LoVo (cell line): ENCODE results near the gene NIPAL1.
"Not testable (repeated sequence)": the region's sequence is repeated elsewhere in the genome, so short reads cannot be mapped to it uniquely, and the experiment has no call there.

Experiments used
- DNase-seq: peaks from one replicate; pipeline ENCODE4 v3.0.0-alpha.2; 2016; ENCODE audit warnings: low spot score

NIPAL1 gene

DNA sequence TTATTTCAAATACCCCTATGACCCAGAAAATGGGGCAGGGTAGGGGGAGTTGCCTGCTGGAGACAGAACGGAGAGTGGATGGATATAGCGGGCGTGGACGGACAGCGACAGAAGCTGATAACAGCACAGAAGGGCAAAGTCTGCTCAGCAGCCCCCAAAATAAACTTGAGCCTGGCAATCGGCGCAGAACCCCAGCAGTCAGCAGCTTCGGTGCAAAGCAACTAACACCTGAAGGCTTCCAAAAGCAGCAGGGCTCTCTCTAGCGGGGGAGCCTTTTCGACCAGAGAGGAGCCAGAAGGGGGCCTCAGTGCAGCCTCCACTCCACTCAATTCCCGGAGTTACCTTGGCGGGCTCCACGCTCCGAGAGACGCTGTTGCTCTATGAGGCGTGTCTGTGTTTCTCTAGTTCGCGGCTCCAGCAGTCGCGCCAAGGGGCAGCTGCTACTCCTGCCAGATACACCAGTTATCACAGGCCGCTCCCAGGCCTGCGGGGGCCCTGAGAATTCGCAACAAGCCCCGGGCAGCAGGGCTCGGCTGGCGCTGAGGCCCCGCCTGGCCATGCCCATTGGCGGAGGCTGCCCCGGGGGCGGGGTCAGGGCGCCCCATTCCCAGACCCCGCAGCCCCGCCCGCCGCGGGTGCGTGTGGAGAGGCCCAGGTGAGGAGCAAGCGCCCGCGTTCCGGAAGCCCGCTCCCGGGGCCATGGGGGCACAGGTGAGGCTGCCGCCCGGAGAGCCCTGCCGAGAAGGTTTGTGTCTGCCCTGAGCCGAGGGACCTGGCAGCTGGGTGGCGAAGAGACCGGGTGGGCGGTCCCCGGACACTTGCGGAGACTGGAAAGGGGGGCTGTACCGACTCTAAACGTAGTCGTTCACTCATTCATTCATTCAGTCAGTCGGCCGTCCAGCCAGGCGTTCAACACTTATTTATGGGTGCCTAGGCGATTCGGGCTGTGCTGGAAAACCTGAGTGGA lies at the start of gene NIPAL1, which contains the start of gene CNGA1:
Gene NIPAL1 (plus strand): TSS at position 632 of the 967 bp plus-strand sequence. CDS start 68 bp downstream, at position 700.
Gene CNGA1 (minus strand): TSS at position 541 of the 967 bp plus-strand sequence. CDS start 63,992 bp downstream, outside the sequence.
- peak; percentile 91 for DNase-seq

DNA sequence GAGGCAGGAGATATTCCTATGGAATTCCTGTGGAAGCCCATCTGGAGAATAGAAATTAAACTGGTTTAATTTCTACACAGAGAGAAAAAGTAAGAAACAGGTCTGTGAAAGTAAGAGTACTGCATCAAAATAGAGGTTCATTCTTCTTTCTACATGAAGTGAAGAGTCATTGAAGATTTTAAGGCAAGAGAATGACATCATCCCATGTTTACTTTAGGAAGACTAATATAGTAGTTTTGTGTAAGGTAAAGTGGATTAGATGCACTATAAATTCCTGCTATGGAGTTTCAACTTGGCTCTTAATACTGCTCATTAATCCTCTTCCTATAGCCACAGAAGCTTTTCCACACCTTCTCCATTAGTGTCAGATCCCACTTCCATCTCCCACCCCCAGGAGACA lies 47.7 kb upstream of the NIPAL1 start:
- DNase-seq: no peak

DNA sequence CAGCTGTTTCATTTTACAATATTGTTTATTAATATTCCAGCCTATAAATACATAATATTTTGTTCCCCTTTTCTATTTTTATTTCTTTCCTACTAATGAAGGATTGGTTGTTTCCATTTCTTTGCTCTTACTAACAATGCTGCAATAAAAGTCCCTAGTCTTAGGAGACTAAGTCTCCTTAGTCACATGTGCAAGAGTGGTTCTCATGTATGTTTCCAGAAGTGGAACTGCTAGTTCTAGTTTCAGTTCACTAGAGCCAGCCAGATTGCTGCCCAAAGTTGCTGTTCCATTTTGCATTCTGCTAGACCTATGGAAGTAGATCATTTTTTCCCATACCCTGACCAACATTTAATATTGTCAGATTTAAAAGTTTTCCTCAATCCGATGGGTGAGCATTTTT lies 44.4 kb upstream of the NIPAL1 start:
- DNase-seq: no peak

DNA sequence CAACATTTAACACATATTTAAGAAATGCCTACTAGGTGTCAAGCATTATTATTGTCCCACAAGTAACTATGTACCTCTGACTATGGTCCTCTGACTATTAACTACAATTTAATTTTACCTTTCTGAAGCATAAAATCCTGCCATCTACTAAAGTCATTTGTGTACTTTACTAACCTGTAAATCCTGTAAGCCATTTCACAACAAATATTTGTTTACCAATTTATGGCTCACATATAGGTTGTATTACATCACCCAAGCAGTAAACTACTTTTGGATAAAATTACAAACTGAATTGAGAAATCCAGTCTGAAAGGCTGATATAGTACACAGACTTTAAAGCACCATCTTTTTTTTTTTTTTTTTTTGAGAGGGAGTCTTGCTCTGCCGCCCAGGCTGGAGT lies 43.9 kb upstream of the NIPAL1 start:
- DNase-seq: no peak

DNA sequence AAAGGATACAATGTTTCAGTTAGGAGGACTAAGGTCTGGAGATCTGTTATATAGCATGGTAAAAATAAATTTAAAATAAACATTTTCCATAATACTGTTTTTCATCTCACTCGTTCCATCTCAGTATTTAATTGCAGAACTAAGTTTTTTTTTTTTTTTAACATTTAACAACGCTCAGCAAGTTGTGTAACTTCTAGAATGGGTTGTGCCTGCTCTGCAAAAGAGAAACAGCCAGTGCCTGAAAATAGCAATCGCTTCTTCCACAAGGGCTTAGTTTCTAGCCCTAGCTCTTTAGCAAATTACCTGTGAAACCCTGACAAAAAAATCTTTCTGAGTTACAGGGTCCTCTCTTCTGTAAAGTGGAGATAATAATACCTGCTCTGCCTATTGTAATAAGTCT lies 42.0 kb upstream of the NIPAL1 start:
- no peak for DNase-seq

DNA sequence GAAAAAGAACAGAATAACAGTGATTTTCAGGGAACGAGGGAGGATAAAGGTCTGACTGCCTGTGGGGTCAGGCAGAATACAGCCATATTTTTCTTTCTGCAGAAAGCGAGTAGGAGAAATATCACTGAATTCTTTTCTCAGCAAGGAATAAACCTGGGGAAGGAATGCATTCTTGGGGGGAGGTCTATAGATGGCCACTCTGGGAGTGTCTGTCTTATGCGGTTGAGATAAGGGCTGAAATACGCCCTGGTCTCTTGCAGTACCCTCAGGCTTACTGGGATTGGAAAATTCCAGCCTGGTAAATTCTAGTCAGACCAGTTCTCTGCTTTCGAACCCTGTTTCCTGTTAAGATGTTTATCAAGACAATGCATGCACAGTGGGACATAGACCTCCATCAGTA lies 26.4 kb upstream of the NIPAL1 start:
- no peak for DNase-seq

DNA sequence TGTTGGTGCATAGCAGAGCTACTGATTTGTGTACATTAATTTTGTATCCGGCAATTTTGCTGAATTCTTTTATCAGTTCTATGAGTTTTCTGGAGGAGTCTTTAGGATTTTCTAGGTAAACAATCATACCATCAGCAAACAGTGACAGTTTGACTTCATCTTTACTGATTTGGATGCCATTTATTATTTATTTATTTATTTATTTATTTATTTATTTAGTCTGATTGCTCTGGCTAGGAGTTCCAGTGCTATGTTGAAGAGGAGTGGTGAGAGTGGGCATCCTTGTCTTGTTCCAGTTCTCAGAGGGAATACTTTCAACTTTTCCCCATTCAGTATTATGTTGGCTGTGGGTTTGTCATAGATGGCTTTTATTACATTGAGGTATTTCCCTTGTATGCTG lies 24.1 kb upstream of the NIPAL1 start:
- not testable (repeated sequence) for DNase-seq

DNA sequence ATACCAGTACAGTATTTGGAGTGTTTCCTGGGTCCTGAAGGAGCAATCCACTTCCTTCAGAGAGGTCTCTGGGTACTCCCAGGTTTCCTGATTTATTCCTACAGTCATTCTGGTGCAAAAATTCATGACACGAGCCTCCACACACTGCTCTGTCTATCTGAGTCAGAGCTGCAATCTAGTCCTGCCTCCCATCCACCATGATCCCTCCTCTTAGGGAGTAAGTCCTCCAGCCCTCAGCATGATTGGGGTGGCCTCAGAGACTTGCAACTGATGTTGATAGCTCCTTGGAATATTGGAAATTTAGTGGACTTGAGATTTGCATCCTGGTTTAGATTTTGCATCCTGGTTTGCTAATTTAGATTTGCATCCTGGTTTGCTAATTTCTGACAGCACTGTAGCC lies 20.6 kb upstream of the NIPAL1 start:
- no peak for DNase-seq

DNA sequence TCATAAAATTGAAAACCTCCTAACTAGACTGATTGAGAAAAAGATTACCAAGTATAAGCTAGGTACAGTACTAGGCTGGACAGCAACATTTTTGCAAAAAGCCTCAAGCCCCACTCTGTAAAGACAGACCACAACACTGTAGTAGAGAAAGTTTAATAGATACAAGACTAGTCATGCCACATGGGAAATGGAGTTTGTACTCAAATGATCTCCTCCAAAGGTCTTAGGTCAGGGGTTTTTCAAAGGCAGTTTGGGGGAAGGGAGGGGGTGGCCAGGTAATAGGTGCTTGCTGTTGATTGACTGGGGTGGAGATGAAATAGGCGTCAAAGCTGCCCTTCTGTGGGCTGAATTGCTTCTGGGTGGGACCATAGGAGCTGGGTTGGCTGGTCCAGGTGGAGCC lies 14.3 kb upstream of the NIPAL1 start:
- no peak for DNase-seq

DNA sequence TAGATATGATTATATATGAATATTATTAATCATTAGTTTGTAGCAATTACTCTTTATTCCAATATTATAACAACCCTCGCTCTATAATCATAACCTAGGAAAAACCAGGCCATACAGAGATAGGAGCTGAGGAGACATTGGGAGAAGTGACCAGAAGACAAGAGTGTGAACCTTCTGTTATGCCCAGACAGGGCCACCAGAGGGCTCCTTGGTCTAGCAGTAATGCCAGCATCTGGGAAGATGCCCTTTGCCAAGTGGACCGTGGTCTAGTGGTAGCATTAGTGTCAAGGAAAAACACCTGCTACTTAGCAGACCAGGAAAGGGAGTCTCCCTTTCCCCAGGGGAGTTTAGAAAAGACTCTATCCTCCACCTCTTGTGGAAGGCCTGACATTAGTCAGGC lies 13.0 kb upstream of the NIPAL1 start:
- DNase-seq: peak; percentile 42

DNA sequence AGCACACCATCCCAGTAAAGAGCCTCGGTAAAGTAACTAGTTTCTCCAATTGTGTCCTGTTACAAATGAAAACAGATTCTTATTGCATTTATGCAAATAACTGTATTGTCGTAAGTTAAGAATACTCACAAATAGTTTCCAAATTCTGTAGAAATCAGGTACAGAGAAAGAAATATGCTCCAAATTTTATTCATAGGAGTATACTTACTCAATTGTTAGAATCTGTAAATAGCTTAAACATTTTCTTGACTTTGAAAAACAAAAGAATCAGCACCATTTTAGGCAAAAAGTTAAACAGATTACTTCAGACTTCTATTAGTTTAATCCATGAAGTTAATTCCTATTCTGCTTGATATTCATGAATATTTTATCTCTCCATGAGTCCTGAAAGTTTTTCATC lies 10.8 kb upstream of the NIPAL1 start:
- no peak for DNase-seq

DNA sequence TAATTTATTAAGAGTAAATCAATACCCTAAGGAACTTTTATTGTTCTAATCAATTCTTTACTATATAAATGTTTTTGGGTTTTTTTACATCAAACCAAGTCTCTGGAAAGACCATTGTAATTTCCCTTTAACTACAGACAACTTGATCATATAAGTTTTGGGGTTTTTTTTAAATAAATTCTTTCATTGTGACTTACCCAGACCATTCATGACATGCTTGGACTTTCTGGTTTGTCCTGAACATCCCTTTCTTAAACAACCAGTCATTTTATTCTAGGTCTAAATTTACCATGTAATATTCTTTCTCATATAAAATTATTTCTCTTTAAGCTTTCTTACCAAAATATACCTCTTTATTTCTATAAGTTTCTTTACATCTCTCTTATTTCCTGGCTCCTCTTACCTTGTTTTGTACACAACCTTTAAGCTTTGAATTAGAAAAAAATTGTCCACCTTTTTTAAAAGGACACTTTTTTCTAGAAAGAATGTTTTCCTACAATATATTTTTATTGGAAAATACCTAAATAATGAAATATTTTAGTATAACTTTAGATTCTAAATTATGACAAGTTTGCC lies 8.5 kb upstream of the NIPAL1 start:
- no peak for DNase-seq

DNA sequence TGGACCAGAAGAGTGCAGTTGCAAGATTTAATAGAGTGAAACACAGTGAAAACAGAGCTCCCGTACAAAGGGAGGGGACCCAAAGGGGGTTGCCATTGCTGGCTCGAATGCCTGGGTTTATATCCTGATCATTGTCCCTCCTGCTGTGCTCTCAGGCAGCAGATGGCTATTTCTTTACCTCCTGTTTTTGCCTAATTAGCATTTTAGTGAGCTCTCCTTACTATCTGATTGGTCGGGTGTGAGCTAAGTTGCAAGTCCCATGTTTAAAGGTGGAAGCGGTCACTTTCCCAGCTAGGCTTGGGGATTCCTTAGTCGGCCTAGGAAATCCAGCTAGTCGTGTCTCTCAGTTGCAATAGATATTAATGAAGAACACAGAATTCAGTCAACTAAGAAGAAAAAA lies 5.7 kb upstream of the NIPAL1 start:
- DNase-seq: not testable (repeated sequence)

DNA sequence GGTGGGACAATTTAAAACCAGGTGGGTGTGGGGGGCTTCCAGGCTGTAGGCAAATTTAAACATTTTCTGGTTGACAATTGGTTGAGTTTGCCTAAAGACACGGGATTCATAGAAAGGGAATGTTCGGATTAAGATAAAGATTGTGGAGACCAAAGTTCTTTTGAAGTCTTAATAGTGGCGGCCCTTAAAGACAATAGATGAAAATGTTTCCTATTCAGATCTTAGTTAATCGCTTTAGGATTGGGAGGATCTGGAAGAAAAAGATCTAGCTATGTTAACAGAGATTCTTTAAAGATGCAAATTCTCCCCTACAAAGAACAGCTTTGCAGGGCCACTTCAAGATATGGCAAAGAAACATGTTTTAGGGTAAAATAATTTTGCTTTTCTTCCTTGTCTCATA lies 4.8 kb upstream of the NIPAL1 start:
- no peak for DNase-seq

DNA sequence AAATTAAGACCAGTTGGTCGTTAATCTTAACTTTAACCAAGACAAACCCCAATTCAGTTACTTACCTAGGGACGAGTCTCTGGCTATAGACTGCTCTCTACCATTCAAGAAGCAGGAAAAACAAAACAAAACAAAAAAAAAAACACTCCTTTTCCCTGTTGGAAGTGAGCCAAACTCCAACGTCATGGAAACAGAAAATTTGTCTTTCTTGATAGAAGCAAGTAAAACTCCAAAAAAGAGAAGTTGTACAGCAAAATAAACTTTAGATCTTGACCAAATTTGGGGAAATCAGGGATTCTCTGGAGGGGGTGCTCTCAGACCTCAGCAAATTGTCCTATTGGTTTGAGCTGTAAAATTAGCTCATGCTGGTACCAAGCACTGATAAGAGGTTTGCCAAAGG lies 3.7 kb upstream of the NIPAL1 start:
- DNase-seq: no peak

DNA sequence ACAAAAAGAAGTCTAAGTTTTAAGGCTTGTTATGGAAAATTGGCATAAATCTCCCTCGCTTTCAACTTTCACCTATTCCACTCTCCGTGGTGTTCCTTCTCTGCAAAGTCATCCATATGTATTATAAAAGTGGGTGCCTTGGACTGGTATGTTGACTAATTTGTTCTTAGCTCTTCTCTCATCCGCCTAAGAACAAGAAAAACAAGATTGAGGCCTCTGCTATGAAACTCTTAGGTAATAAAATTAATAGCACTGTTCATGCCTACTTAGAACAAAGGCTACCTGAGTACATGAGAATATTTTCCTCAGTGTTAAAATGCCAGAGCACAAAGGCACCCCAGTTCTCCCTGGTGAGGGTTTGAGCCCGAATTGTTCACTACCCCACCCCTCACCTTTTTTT lies 1.4 kb upstream of the NIPAL1 start:
- peak; percentile 32 for DNase-seq

DNA sequence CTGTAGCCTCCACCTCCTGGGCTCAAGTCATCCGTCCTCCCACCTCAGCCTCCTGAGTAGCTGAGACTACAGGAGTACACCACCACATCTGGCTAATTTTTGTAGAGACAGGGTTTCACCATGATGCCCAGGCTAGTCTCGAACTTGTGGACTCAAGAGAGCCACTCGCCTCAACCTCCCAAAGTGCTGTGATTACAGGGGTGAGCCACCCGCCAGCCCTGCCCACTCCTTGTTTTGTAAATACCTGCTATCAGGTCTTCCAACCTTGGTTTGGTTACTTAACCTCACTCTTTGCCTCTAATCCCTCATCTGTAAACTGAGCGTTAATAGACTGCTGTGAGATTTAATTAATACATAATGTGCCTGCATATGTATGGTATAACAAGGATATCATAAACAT lies 894 bp upstream of the NIPAL1 start:
- DNase-seq: no peak

DNA sequence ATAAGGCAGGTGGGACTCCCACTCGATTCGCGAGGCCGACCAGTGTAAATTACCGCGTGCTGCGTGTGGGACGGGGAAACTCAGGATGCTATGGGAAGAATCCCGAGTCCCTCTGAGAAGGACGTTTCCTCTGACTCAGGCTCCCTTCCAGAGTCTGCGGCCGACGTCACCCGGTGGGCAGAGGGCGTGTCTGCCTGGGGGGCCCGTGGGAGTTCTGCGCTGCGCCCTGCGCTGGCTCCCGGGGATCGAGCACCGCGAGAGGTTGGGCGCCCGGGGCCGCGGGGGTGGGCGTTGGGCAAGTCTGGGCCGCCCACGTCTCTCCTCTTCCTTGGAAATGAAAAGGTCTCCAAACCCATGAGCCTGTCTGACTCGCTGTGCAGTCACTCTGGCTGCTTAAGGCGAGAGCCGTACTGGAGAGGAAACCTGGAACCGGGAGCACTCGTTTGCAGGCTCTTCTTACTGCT lies 568 bp downstream of the NIPAL1 start:
- peak; percentile 66 for DNase-seq

DNA sequence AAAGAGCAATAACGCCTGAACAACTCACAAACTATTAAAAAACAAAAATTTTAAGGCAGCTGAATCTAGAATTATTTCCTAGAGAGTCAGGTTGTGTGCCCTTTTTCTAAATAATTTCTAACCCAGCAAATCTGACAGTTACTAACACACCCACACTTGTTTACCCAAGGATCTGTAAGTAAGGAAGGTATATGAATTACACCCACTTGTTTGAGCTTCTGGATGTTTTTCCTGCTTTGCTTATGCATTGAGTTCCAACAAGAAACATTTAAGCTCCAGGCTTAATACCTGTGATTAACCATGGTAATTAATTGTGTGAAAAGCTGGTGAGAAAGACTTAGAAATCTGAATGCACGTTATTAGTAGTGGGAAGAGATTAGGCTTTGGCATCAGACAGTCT lies 1.5 kb downstream of the NIPAL1 start:
- no peak for DNase-seq

DNA sequence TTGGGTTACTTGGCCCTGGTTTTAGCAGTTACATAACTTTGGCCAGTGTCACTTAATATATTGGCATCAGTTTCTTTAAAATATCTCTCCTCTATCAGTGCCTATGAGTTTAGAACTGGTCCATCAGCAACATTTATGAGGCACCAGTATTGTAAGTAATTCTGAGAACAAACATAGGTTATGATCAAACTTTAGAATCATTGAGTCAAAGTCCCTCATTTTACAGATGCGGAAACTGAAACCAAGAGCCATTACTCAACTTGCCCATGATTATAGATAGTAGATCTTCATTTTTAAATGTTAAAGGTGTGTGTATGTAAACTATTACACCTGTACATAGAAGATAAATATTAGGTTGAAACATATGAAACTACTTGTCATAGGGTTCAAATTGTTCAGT lies 4.5 kb downstream of the NIPAL1 start:
- DNase-seq: no peak

DNA sequence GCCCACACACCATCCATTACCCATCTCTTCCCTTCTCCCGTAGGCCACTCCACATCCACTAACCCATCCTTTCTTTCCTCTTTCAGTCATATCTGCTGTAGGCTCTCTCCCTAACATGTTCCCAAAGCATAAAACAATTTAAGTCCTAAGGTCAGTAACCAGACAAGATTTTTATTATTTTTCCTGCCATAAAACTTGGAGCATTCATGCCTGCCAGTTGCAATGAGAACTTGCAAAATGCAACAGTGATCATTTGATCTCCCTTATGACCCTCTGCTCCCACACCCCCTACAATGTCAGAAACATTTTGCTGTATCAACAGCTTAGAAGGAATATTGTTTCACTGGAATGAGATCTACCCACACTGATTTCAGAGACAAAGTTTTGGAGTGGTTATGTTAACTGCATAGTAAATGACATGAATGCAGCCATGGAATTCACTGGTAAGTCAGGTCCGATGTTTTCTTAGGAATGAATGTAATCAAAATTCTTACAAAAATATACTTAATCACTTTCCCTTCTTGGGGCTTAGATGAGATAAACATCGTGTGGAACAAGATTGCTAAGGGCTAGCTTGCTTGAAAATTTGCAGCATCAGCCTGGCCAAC lies 5.7 kb downstream of the NIPAL1 start:
- peak; percentile 20 for DNase-seq

DNA sequence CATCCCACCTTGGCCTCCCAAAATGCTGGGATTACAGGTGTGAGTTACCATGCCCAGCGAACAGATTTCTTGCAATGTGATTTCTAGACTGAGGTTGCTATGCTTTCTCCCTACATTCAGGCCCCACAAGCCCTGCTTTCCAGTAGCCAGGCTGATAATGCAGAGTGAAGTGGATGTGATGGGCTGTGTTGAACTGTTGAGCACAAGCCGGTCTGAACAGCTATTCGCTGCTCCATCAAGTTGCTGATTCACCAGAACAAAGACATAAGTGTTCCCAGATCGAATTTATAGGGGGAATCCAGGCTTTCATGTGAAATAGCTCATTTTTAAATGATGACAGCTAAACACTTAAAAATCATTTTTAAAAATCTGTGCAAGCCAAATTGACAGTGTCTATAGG lies 8.0 kb downstream of the NIPAL1 start:
- no peak for DNase-seq

DNA sequence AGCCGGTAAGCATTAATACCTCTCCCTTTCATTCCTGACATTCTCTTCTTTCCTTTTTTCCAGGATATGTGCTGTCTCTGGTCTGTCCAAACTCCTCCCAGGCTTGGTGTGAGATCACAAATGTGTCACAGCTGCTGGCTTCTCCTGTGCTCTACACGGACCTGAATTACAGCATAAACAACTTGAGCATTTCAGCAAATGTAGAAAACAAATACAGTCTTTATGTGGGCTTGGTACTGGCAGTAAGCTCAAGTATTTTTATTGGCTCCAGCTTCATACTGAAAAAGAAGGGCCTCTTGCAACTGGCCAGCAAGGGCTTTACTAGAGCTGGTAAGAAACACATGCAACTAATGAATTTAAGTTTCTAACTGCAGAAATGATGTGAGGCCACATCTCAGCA lies 8.4 kb downstream of the NIPAL1 start:
- no peak for DNase-seq
